GM12801 (cell line): ENCODE results near the gene PARD6G.

Experiments
- TF ChIP-seq, protein P1 (sequence below): IDR thresholded peaks from one replicate; pipeline ENCODE4 v1.5.1; 2011; ENCODE audit warnings: control low read depth; ENCODE audit not compliant: insufficient read length; ENCODE audit errors: extremely low read depth

The PARD6G gene

DNA sequence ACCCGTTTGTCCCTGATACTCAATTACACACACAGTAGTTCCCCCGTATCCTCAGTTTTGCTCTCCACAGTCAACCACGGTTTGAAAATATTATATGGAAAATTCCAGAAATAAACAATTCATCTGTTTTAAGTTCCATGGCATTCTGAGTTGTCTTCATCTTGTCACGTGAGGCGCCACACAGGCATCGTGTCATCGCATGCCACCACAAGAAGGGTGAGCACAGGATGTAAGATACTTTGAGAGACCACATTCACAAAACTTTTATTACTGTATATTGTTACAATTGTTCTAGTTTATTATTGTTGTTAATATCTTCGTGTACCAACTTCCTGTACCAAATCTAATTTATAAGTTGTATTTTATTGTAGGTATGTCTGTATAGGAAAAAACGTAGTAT, 120.5 kb downstream of the PARD6G start:
- TF ChIP-seq, protein P1, sequence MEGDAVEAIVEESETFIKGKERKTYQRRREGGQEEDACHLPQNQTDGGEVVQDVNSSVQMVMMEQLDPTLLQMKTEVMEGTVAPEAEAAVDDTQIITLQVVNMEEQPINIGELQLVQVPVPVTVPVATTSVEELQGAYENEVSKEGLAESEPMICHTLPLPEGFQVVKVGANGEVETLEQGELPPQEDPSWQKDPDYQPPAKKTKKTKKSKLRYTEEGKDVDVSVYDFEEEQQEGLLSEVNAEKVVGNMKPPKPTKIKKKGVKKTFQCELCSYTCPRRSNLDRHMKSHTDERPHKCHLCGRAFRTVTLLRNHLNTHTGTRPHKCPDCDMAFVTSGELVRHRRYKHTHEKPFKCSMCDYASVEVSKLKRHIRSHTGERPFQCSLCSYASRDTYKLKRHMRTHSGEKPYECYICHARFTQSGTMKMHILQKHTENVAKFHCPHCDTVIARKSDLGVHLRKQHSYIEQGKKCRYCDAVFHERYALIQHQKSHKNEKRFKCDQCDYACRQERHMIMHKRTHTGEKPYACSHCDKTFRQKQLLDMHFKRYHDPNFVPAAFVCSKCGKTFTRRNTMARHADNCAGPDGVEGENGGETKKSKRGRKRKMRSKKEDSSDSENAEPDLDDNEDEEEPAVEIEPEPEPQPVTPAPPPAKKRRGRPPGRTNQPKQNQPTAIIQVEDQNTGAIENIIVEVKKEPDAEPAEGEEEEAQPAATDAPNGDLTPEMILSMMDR = no peak

DNA sequence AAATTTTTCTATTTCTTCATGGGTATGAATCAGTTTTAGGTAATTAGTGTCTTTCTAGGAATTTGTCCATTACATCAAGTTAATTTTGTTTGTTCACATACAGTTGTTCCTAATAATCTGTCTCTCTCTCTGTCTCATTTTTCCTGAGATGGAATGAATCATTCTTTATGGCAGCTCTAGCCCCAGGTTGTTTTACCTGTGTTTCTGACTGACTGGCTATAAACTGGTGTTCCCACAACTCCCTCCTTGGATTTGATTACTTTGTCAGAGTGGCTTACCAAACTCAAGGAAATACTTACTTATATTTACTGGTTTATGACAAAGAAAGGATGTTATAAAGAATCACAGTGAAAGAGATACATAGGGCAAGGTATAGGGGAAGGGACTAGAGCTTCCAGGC, 123.2 kb downstream of the PARD6G start:
- TF ChIP-seq, protein P1 = no peak

DNA sequence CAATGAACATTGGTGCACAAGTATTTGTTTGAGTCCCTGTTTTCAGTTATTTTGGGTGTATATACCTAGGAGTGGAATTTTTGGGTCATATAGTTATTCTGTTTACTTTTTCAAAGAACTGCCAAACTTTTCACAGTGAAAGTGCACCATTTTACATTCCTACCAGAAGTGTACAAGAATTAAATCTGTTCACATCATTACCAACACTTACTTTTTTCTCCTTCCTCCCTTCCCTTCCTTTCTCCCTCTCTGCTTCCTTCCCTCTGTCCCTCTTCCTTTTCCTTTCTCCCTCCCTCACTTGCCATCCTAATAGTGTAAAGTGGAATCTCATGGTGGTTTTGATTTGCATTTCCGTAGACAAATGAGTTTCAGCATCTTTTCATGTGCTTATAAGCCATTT, 126.4 kb downstream of the PARD6G start:
- TF ChIP-seq, protein P1 = no peak

DNA sequence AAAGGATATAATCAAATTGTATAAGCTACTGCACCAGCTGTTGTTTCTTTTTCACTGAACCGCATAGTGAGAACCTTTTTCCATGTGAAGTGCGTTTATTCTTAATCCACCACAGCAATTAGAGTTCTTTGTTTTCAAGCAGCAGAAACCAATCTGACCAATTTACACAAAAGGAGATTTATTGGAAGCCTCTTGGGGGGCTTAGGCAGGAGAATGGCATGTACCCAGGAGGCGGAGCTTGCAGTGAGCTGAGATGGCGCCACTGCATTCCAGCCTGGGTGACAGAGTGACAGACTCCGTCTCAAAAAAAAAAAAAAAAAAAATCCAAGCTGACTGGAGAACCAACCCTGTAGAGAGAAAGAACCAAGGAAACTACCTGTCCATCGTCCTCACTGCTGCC, 128.2 kb downstream of the PARD6G start:
- TF ChIP-seq, protein P1 = no peak

- TF ChIP-seq, protein P1 = no peak
Measured at GRCh38 chr18:80115035-80115434, 132.3 kb downstream of the PARD6G start.

DNA sequence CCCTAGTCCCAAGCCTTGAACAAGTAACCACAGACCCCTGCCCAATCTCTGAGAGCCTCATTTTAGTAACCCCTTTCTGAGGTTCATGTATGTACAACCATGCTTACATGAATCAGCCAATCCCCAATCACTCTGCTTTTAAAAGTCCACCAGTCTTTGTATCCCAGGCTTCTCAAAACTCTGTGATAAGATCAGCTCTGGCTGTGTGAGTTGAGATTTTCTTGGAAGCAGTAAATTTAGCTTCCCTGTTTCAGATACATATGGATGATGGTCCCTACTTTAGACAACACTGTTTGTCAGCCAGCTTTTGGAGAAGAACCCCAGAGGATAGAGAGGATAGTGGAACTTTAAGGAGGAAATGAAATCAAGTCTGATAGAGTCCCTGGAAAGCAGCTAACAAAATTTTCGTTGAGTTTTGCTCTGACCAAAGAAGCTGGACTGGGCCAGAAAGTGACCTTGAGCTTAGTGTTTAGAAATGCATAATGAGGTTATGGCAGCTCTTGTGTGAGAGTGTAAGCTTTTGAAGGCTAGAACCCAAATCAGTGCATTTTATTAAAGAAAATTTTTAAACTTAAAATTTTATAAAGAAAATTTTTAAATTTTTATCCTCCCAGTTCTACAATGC, 134.6 kb downstream of the PARD6G start:
- TF ChIP-seq, protein P1 = no peak

DNA sequence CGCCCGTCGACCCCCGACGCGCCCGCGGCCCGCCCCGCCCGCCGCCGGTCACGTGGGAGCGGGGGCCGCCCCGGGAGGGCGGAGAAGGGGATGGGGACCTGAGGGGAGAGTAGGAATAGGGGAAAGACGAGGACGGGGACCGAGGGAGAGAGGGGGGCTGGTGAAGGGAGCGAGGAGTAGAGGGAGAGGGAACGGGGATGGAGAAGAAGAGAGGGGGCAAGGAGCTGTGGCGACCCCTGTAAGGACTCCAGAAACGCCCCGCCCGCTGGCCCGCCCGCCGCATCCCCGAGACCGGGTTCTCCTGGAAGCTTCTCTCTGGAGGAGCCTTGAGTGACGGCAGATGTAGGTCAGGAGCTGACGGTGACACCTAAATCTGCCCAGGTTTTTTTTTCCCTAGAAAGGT, 137.6 kb downstream of the PARD6G start:
- TF ChIP-seq, protein P1 = no peak
